GM12873 (cell line): Measurements from ENCODE around the gene SV2C.

Experiments
- TF ChIP-seq, protein P1 (sequence below): IDR thresholded peaks from 2 replicates; pipeline ENCODE4 v1.5.1; 2012; ENCODE audit warnings: low read depth, mild to moderate bottlenecking, moderate library complexity, low read length, control low read depth; ENCODE audit not compliant: insufficient read depth; ENCODE audit errors: missing control alignments

SV2C gene

GRCh38 chr5:76274571-76274970, 191.4 kb downstream of the SV2C start:
- TF ChIP-seq, protein P1, sequence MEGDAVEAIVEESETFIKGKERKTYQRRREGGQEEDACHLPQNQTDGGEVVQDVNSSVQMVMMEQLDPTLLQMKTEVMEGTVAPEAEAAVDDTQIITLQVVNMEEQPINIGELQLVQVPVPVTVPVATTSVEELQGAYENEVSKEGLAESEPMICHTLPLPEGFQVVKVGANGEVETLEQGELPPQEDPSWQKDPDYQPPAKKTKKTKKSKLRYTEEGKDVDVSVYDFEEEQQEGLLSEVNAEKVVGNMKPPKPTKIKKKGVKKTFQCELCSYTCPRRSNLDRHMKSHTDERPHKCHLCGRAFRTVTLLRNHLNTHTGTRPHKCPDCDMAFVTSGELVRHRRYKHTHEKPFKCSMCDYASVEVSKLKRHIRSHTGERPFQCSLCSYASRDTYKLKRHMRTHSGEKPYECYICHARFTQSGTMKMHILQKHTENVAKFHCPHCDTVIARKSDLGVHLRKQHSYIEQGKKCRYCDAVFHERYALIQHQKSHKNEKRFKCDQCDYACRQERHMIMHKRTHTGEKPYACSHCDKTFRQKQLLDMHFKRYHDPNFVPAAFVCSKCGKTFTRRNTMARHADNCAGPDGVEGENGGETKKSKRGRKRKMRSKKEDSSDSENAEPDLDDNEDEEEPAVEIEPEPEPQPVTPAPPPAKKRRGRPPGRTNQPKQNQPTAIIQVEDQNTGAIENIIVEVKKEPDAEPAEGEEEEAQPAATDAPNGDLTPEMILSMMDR: no peak

DNA sequence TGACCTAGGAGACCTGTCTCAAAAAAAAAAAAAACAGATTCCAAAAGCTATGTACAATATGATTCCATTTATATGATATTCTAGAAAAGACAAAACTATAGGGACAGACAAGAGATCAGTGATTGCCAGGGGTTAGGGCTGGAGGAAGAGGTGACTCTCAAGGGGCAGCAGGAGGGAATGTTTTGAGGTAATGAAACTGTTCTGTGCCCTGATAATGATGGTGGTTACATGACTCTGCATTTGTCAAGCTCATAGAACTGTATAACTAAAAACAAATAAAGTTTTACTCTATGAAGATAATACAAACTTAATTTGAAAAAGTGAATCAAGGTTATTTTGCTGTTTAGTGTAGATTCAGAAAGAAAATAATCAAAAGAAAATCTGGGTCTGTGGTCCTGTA, 194.6 kb downstream of the SV2C start:
- TF ChIP-seq, protein P1: no peak

GRCh38 chr5:76278261-76278789, 195.1 kb downstream of the SV2C start:
- TF ChIP-seq, protein P1: no peak

DNA sequence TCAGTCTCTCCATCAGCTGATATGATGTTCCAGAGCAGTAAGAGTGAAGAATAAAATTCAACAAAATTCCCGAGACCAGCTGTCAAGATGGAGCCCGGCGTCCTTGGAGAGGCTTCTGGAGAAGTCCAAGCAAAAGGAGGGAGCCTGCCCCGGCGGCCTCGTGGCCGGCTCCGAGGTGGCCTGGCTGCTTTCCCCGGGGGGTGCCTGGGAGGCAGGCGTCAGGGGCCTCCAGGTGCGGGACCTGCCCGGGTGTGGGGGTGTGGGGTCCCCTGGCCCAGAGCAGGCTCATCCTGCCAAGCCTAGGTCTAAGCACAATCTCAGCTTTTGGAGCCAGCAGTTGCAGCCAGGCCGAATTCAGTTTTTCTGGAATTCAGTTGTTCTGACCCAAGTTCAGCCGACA, 197.3 kb downstream of the SV2C start:
- TF ChIP-seq, protein P1: no peak

DNA sequence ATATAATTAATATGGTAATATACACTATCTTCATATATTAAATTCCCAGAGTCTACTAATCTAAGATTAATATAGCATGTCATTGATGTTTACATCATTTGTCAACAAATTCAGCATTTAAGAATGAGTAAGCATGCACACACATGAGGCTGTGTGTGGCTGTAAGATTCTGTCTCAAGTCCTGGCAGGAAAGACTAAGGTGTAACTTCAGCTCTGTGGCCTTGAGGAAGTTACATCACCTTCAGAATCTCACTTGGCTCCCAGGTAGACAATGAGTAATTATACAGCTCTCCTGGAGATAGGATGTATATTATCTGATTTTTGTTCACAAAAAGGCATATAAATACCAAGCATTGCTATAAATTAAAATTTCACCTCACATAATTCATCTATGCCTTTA, 200.5 kb downstream of the SV2C start:
- TF ChIP-seq, protein P1: no peak

- TF ChIP-seq, protein P1: no peak
These were observed 206.5 kb downstream of the SV2C start for GRCh38 chr5:76289692-76290091.

GRCh38 chr5:76290321-76290757, 207.2 kb downstream of the SV2C start:
- TF ChIP-seq, protein P1: no peak
